Lung microvascular endothelial cell (primary cell): Measurements from ENCODE around the gene KCNQ1. TPM values are rescaled to one million over a fixed set of nuclear protein-coding genes. Genes with fewer than 3 reads are reported as not detected.
A peak's percentile ranks its signal among the peaks of the same experiment; 100 is the strongest.

Experiments
- DNase-seq, 2 donors: peaks; one replicate each; pipeline versions ENCODE4 v3.0.0 to v3.0.0-alpha.2; 2010; ENCODE audit warnings: low read depth in 2 of 2
- total RNA-seq: library from RNA; depleted of rRNA; stranded (reverse); fragments of >200 nt; gene quantifications from 2 replicates; pipeline ENCODE4 v1.2.1, GENCODE V29; 2014

KCNQ1 gene
- total RNA-seq, 1 donor from 2014 or later = not detected

DNA sequence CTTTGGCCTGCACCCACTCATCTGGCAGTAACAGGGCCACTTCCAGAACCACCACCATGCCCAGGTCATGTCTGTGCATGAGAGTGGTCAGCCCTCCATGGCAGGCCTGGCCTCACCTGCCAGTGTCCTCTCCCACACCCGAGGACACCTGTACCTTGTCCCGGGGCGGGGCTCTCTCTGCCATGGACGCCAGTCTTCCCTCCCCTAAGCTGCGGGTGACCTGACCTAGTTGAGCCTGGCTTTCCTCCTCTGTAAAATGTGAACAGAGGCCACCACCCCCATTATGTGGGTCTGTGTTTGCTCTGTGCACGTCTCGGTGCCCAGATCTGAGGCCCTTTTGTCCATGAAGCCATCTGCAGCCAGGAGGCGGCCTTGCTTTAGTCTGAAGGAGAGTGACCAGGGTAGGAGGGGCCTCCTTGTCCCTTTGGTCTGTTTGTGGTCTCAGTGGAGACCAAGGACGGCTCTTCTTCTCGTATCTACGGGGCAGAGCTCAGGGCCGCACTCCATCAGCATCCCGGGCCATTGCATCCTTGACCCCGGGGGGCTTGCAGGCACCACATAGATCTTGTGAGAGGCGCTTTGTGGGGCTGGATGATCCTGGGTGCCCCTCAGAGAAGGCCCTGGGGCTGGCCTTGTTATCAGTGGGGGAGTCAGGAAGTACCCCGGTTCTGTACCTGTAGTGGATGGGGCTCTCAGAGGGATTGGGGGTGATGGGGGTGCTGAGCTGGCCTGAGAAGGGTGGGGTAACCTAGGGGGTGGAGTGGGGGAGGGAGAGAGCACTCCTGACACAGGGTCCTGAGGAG is 121.6 kb downstream of the KCNQ1 start:
- DNase-seq = peak in 1 of 2 donors; percentile 10

DNA sequence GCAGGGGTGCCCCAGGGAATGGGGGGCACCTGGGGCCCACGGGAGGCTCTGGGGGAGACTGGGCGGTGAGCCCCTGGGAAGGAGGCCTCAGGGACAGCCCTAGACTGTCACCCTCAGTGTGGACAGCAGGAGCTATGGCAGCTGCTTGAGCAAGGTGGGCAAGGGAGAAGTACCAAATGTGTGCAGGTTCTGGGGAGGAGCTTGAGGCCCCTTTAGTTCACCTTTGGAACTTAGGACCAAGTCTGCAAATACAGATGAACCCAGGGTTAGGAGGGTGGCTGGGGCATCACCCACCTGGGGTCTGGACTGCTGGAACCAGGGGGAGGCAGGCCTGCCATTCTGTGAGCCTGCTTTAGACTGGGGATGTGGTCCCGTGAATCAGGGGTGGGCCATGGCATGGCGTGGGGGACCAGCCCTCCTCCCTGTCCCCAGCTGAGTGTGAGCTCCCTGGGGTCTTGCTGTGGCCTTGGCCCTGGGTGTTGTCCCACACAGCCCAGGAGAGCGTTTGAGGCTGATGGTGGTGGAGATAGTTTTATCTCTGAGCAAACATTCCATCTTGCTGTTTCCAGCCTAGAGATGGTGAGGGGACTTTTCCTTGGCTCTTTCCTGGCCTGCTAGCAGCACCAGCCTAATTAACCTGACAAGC is 122.3 kb downstream of the KCNQ1 start:
- no peak for DNase-seq

DNA sequence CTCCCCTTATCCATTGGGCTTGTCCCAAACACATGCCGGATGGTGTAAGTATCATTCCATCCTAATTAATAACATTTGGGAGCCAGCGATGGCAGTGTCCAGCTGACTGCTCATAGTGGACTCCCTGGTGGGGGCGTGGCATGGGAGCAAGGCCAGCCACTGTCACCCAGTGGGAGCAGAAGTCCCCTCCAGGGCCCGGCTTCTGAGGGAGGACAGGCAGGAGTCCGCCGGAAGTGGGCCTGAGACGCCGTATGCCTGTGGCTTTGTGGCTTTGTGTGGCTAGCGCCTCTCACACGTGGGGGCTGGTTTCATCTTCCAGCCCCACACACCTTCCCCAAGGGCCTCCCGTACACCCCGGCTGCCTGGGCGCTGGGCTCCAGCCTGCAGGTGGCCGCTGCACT is 124.5 kb downstream of the KCNQ1 start:
- DNase-seq = no peak

DNA sequence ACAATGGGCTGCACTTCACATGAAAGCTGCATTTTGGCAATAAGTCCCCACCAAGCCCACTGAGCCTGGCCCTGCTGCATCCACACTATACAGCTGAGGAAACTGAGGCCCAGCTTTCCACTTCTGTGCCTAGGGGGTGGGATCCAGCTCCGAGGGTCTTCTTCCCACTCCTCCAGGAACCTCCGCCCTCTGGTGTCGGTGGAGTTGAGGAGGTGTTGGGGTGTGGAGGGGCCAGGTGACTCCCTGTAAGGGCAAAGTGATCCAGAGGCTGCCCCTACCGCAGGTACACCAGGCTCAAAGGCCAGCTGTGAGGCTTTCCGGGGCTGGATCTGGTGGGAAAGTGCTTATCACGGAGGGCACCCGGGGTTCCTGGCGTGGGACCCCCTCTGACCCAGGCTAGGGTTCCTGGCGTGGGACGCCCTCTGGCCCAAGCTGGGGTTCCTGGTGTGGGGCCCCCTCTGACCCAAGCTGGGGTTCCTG is 125.0 kb downstream of the KCNQ1 start:
- no peak for DNase-seq

DNA sequence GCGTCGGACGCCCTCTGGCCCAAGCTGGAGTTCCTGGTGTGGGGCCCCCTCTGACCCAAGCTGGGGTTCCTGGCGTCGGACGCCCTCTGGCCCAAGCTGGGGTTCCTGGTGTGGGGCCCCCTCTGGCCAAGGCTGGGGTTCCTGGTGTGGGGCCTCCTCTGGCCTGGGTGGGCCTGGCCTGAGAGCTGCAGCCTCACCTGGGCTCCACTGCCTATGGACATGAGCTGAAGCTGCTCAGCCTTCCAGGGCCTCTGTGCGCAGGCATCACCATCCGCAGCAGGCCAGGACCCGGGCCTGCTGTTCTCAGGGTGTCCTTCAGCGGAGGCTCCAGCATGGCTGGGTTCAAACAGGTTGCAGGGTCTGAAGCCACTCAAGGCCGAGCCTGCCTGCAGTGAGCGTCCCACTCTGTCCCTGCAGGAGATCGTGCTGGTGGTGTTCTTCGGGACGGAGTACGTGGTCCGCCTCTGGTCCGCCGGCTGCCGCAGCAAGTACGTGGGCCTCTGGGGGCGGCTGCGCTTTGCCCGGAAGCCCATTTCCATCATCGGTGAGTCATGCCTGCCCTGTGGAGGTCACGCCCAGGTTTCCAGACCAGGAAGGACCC is 125.5 kb downstream of the KCNQ1 start:
- no peak for DNase-seq

DNA sequence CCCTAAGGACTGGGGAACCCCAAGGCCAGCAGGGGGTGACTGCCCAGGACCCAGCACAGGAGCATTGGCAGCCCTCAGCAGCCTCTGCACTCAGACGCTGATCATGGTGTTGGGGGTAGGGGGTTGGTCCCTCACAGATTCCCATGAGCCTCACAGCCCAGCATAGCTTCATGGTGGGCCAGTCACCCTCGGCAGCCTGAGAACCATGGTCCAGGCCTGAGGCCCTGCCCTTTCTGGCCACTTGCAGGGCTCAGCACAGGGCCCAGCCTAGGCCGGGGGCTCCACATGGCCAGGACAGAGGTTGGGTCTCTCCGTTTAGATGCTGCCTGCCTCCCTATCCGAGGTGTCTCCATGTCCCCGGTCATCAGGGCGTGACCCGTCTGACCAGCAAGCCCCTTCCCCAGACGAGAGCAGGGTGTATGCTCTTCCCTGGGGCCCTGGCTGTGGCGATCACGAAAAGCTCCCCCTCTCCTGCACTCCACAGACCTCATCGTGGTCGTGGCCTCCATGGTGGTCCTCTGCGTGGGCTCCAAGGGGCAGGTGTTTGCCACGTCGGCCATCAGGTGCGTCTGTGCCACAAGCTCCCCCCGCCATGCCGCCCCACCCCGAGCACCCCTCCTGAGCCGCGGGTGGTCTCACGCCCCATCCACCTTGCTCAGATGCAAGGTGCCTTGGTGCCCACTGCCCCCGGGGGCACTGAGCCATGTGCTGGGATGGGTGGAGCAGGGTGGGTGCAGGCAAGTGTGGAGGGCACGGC is 126.2 kb downstream of the KCNQ1 start:
- DNase-seq = no peak

DNA sequence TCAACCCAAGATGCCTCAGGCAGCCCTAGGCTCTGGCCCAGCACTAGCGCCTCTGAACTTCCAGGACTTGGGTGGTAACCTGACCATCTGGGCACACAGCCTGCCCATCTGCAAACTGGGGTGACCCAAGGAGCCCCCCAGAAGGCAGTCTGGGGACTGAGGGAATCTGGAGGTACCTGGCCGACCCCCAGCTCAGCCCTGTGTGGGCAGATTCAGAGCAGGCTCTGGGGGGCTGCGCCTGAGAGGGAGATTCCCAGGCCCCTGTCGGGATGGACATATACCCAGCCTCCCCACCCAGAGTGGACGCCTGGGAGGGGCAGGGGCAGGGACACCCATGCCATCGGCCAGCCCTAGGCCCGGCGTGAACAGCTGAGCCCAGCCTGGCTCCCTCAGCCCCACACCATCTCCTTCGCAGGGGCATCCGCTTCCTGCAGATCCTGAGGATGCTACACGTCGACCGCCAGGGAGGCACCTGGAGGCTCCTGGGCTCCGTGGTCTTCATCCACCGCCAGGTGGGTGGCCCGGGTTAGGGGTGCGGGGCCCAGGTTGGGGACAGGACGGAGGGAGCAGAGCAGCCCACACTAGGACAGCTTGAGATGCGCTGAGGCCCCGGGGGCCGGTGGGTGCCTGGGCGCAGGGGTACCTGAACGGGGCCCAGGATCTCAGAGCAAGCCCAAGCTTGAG is 126.9 kb downstream of the KCNQ1 start:
- DNase-seq = no peak

DNA sequence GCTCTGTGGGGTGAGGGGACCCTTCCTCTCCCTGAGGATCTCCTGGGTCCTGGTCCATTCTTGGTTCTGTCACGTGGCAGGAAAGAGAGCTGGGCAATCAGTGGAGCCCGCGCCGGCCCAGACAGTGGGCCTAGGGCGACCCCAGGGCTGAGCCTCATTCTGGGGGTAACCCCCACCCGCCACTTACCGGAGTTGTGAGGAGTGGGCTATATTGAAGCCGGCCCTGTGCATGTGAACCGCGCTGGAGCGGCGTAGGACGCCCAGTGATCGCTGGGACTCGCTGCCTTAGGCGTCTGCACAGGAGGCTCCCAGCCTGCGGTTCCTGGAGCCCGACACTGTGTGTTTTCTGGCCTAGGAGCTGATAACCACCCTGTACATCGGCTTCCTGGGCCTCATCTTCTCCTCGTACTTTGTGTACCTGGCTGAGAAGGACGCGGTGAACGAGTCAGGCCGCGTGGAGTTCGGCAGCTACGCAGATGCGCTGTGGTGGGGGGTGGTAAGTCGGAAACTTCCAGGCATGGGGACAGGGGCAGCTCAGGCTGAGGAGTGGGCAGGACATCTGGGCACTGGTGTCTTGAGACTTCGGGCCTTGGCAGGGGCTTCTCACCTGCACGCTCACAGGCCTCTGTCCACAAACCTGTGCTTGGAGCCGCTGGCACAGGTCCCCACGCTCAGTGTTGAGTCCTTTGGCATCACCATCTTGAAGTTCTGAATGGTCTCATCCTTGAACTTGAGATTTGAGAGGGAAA is 127.9 kb downstream of the KCNQ1 start:
- DNase-seq = no peak

DNA sequence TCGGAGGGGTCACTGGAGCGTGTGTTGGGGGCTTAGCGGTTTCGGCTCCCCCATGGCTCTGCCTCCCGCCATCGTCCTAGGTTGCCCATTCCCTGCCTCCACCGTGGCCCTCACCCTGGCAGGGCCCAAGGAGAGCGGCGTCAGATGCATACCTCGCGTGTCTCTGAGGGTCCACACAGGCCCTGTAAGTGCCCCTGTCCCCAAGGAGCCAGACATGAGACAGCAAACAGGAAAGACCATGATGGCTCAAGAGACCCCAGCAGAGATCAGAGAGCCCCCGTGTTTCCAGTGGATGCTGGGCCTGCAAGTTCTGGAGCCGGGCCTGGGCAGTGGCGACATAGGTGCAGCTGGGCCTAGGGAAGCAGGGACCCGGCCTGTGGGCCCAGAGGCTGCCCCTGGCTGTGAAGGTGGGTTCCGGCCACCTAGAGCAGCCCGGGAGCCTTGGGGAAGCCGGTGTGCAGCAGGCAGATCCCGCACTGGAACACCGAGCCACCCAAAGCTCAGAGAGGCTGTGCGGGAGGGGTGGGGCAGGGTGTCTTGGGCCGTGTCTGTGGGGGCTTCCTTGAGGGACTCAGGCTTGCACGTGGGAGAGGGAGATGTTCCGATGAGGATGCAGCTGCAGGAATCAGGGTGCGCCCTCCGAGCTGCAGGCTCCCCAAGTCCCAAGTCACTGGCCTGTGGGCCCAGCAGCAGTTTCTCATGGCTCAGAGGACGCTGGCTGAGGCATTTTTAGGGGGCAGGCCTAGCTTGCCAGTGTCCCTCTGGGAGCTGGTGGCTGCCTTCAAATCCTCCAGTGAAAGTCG is 128.6 kb downstream of the KCNQ1 start:
- no peak for DNase-seq

DNA sequence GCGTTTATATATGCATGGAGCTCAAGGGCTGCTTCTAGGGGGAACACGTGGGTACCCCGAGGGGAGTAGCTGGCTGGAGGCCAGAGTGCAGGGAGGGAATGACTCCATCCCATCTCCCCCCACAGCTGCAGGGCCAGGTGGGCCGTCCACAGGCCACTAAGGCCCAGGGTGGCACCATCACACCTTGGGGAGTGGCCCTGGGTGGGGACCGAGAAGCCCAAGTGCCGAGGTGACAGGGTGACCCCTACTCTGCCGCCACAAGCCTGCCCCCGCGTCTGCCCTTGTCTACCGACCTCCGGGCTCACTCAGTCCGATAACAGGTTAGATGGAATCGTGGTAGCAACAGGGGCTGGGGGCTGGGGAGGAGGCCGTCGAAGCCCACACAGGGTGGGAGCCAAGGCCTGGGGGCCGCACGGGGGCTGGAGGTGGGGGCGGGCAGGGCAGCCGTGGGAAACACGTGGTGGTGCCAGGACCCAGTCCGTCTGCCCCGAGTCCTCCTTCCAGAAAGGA is 129.3 kb downstream of the KCNQ1 start:
- DNase-seq = no peak

DNA sequence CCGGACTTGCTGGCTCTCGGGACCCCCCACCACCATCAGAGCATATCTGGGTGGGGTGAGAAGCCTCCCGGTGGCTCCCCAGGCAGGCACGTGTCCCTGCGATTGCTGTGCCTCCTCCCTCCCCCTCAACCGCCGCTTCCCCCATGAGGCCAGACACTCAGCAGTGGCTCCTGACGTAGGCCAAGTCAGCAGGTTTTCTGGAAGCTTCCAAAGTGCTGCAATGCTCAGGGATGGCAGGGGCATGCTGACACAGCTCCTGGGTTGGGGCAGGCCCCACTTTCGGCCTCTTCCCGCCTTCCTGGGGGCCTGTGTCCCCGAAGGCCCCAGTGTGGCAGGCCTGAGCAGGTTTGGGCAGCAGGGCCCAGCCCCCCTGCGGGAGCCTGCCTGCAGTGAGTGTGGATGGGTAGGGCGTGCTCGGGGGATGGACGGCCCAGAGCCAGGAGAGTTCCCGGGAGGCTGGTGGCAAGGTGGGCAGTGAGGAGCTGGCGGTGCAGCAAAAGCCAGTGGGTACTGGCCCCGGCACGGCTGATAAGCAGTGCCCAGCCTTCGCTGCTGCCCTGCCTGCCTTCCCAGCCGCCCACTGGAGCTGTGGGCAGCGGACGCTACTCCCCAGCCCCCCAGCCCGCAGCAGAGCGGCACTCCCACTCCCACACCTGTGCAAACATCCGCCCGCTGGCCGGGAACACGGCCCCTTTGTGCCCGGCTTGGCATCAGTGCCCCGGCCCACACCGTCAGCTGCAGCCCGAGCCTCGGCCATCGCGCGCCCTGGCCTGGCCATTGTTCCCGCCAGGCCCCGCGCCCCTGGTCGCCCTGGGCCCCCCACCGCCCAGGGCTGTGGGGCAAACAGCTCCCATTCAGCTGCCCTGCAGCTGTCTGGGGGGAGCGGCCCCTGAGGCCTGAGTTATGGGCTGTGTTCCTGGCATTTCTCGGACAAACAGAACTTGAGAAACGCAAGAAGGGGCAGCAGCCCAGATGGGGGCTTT is 130.0 kb downstream of the KCNQ1 start:
- no peak for DNase-seq

DNA sequence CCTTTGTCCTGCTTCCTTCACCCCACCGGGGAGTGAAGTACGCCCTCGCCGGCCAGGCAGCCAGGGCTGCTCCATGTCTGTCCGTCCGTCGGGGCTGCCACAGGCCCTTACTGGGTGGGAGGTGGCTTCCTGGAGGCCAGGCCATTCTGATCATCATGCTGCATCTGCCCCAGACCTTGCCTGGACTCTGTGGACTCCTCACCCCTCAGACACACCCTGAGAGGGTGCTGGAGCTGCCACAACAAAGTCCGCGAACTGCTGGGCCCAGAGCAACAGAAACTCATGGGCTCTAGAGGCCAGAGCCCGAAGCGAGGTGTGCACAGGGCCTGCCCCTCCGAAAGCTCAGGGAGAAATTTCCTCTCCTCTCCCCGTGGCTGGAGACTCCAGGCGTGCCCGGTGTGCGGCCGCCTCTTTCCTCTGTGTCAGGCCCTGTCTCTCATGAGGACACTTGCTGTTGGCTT is 130.8 kb downstream of the KCNQ1 start:
- no peak for DNase-seq

DNA sequence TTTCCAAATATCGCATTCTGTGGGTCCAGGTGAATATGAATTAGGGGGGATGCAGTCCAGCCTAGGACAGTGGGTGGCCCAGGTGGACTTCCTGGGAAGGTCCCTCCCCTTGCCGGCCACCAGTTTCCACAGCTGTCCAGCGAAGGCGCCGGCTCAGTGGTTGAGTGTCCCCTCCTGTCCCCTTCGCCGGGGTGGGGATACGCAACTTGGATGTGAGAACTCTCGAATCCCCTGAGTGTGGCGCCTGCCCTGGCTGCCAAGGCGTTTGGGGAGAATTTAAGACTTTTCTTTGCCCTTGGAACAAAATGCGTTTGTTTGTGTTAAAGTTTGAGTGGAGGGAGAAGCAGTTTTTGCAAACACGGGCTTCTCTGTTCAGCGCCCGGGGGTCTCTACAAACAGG is 131.3 kb downstream of the KCNQ1 start:
- no peak for DNase-seq

DNA sequence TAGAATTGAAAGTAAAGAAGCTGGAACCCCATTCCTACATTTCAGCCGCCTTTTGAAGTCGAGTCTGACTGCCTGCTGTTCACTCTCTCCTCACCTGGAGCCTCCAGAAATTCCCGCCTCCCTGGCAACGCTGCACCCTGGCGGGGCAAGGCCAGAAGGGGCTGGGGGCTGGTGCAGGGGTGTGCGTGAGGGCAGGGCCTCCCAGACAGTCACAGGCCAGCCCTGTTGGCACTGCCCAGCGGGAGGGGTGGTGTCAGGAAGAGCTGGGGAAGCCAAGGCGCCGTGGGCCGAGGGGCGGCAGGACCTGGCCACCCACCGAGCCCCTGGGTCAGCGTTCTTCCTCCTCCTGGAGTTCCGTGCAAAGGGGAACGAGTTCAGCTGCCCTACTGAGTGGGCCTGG is 131.7 kb downstream of the KCNQ1 start:
- DNase-seq = no peak

DNA sequence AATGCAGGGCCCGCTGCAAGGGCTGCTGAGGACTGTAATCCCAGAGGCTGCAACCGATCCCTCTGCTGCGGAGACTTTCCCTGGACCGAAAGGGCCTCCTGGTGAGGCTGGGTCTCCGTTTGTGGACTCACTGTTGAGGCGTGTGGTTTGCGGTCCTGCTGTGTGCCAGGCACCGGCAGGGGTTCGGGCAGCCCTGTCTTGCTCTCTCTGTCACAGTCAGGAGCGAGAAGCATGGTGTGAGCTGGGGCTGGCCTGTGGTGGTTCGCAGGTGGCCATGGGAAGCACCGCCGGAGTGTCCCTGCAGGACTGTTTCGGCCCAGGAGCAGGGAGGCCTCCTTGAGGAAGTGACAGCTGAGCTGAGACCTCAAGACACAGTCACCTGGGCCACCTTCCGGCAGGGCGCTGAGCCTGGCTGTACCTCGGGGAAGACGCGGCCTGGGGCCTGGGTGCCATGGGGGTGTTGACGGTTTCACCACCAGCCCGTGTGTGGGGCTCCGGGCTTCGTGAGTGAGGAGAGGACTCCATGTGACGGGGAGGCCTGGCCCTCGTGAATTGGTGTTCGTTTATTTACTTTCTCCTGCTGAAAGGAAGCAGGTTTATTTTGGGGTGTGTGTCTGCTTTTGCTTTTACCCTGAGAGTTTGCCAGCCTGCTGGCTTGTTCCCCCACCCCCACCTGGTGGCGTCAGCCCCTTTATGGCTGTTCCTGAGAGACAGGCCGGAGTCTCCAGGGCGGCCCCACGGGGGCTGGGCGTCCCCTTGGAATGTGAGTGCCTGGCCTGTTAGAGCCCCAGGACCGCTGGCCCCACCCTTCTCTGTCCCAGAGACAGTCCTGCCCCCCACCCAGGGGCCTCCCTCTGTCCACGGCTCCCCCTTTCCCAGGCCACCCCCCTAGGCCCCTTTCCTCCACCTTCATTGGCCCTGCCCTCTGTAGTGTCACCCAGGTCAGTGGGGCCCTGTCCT is 132.5 kb downstream of the KCNQ1 start:
- no peak for DNase-seq

DNA sequence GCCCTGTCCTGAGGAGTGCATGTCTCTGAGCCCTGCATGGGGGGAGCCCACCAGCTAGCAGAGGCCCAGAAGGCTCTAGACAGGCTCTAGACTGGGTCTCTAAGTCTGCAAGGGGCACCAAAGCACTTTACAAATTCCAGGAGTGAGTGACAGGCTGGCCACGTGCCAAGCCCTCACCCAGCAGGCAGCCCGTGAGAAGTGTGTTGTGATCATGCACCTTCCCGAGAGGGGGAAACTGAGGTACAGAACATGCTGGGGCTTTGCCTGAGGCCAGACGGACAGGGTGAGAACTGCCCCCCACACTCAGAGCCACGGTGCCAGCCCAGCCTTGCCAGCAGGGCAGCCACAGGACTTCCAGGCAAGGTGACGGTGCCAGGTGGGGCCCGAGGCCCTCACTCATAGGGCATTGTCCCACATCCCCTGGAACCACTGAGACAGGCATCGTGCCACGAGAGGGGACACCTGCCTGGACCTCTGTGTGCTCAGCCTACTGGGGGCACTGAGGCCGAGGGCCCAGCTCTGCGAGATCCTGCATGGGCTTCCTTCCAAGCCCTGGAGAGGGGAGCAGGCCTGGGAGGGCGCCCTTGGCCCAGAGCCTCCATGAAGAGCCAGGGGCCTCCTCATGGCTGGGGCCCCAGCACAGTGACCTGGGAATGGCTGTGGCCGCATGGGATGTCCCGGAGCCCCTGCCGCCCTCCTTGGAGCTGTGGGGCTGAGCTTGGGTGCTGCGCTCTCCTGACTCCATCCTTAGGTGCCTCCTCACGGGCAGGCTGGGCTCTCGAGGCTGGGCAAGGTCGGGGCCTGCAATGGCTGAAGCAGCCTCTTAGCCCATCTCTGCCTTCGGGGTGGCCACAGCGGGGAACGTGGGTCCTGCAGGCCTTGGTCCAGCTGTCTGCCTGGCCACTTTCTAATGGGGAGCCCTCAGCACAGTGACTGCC is 133.5 kb downstream of the KCNQ1 start:
- DNase-seq = no peak
